Activated naive CD4-positive, alpha-beta T cell treated with anti-CD3 and anti-CD28 coated beads for 36 hours (primary cell): ENCODE data around the gene PNCK. TPM values are rescaled to one million over a fixed set of nuclear protein-coding genes. Genes with fewer than 3 reads are reported as not detected.

Experiments
- CTCF ChIA-PET: fragments of 350-600 bp; sonication (Branson Sonifier 250); formaldehyde crosslinking; loops from one replicate; lab custom pipeline; 2021; ENCODE audit warnings: antibody characterized with exemption; lab: Charles Lee
- DNase-seq: peaks from one replicate; pipeline ENCODE4 v3.0.0-alpha.2; 2020
- H3K27ac Mint-ChIP-seq: one replicate; pipeline ENCODE4 v1.8.0; 2021; ENCODE audit warnings: mild to moderate bottlenecking, mixed read lengths
- H3K27me3 Mint-ChIP-seq: one replicate; pipeline ENCODE4 v1.8.0; 2021; ENCODE audit warnings: low read depth, mixed read lengths
- H3K36me3 Mint-ChIP-seq: one replicate; pipeline ENCODE4 v1.8.0; 2021; ENCODE audit warnings: low read depth, mixed read lengths
- H3K4me1 Mint-ChIP-seq: one replicate; pipeline ENCODE4 v1.8.0; 2021; ENCODE audit warnings: low read depth, mixed read lengths
- H3K4me3 Mint-ChIP-seq: one replicate; pipeline ENCODE4 v1.8.0; 2021; ENCODE audit warnings: mild to moderate bottlenecking, moderate library complexity, mixed read lengths
- H3K9me3 Mint-ChIP-seq: one replicate; pipeline ENCODE4 v1.8.0; 2021; ENCODE audit warnings: mixed read lengths
- intact Hi-C: fragments of 100-400 bp; cut with micrococcal nuclease; formaldehyde crosslinking; loops from one replicate; pipeline ENCODE4 v1.15.1; 2023
- total RNA-seq, 2 experiments: library from RNA; stranded (reverse); gene quantifications; one replicate each; pipeline ENCODE4 v1.2.3, GENCODE V29; 2021

The PNCK gene
- total RNA-seq, 2 experiments from 2014 or later: 0.26 to 0.30 TPM

DNA sequence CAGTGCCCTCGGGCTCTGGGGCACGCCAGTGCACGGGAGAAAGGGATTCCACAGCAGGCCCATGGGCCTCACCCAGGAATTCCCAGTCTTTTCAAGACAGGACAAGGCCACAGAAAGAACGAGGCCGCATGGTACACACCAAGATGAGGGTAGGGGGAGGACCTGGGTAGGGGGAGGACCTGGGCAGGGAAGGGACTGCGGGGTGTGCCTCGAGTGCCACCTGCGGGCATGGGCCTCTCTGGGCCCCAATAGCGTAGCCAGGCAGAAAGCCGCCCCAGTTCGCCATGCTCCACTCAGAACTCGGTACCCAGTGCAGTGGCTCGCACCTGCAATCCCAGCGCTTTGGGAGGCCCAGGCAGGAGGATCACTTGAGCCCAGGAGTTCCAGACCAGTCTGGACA is 40.6 kb downstream of the PNCK start:
- H3K4me3 Mint-ChIP-seq: no peak overlapping the region
- no peaks in the 10 kb centered on the region for H3K4me1 Mint-ChIP-seq
- no peak for DNase-seq
- CTCF ChIA-PET: no interaction called here
- no peaks in the 10 kb centered on the region for H3K36me3 Mint-ChIP-seq
- H3K9me3 Mint-ChIP-seq: no peaks in the 10 kb centered on the region
- H3K27ac Mint-ChIP-seq: no peak overlapping the region
- intact Hi-C loops: no loop called here
- no peaks in the 10 kb centered on the region for H3K27me3 Mint-ChIP-seq

DNA sequence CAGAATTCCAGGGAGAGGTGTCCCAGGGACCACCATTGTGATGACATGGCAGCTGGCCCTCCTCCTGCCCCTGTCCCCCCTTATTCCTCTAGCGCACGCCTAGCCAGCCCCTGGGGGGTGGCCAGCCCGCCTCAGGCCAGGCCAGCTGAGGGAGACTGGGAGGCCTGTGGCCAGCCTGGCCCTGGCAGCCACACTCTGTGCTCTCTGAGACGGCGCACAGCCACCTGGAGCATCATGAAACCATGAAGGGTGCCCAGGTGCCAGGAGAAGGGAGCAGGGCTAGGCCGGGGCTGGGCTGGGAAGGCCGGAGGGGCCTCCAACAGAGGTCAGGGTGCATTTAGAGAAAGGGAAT is 41.0 kb downstream of the PNCK start:
- Mint-ChIP-seq H3K27ac (no peak overlapping the region), H3K4me1 (no peaks in the 10 kb centered on the region), H3K27me3 (no peaks in the 10 kb centered on the region), H3K4me3 (no peak overlapping the region), H3K9me3 (no peaks in the 10 kb centered on the region), H3K36me3 (no peaks in the 10 kb centered on the region)
- DNase-seq: no peak
- CTCF ChIA-PET: interaction anchor here (1.6 kb wide), 1 partner anchor 12 kb away, joined by 4 read pairs; no protein-coding TSS in a partner anchor
- intact Hi-C loops: no loop called here

DNA sequence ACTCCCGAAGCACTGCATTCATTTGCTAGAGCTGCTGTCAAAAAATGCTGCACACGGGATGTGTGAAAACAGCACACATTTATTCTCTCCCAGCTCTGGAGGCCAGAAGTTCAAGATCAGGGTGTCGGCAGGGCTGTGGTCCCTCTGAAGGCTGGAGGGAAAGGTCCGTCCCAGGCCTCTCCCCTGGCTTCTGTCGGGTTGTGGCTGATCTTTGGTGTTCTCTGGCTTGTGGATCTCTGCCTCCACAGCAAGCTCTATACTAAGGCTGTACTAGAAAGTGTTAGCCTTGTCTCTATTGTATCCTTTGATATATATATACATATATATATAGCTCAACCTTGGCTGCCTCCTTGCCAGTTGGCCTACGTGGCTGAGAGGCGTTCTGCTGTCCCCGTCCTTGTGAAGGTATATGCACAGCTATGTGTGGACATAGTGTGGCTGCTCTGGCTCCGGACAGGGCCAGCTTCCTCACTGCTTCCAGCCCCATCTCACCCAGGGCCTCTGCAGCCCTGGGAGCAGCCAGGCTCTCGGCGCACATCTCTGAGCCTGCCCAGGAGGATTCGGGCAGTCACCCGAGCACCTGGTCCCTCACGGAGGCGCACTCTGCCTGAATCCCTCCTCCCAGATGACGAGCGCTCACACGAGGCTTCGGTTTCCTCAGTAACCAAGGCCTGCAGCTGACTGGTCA is 41.6 kb downstream of the PNCK start:
- Mint-ChIP-seq H3K9me3 (no peaks in the 10 kb centered on the region), H3K36me3 (no peaks in the 10 kb centered on the region), H3K27me3 (no peaks in the 10 kb centered on the region), H3K27ac (no peak overlapping the region), H3K4me1 (no peaks in the 10 kb centered on the region), H3K4me3 (no peak overlapping the region)
- CTCF ChIA-PET: interaction anchor here (0.8 to 1.6 kb wide), 5 partner anchors 13 to 92 kb away, joined by 3 to 6 read pairs (median 3); partner anchors contain the start of gene DUSP9
- intact Hi-C loops: no loop called here
- DNase-seq: no peak

DNA sequence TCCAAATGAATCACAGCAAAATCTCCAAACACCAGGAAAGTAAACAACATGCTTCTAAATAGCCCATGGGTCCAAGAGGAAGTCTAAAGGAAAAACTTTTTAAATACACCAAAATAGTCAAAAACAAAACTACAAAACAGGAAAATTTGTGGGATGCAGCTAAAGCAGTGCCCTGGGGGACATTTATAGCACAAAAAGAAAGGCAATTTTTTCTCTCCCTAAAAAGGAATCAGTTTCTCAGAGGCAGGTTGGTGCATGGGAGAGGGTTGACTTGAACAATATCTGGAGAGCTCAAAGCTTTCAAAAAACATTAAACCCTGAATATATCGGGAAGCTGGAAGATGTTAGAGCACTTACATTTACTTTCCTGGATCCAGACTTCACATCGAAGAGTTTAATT is 42.3 kb downstream of the PNCK start:
- Mint-ChIP-seq H3K27me3 (no peaks in the 10 kb centered on the region), H3K4me1 (no peaks in the 10 kb centered on the region), H3K4me3 (no peak overlapping the region), H3K36me3 (no peaks in the 10 kb centered on the region), H3K9me3 (no peaks in the 10 kb centered on the region), H3K27ac (no peak overlapping the region)
- CTCF ChIA-PET: interaction anchor here (0.8 to 1.6 kb wide), 6 partner anchors 13 to 91 kb away, joined by 3 to 6 read pairs (median 3); partner anchors contain the start of gene DUSP9
- intact Hi-C loops: no loop called here
- no peak for DNase-seq

DNA sequence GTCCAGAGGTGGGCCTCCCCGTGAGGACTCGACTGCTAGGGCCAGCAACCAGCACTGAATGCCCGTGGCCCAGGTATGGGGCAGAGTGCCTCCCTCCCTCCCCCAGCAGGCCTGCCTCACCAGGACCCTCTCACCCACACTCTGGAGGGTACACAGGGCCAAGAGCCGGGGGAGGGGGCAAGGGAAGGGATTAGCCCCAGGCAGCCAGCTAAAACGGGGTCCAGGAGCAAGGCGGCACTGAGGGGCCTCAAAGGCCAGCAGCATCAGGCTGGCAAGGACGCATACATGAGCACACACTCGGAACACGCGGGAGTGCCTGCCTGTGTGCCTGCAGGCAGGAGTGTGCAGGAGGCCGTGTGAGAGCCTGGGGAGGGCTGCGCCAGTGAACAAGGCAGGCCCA is 44.9 kb downstream of the PNCK start:
- Mint-ChIP-seq H3K36me3 (no peaks in the 10 kb centered on the region), H3K9me3 (no peaks in the 10 kb centered on the region)
- no peak for DNase-seq

DNA sequence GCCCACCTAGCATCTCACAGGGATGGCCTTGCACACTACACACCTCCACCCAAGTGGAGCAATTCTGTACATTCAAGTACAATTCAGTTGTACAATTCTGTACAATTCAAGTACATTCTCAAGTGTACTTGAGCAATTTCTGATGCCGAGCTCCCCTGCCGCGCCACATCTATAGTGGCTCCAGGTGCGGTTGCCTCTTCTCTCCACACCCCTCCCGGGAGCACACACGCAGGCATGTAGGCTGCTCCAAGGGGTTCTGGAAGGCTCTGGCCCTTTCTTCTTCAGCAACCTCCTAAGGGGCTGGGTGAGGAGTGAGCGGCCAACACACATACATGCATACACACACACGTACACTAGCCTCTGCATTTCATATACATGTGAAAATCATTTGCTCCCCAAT is 45.5 kb downstream of the PNCK start:
- H3K4me3 Mint-ChIP-seq: no peak overlapping the region
- intact Hi-C loops: no loop called here
- no peaks in the 10 kb centered on the region for H3K4me1 Mint-ChIP-seq
- no peak overlapping the region for H3K27ac Mint-ChIP-seq
- DNase-seq: no peak
- no peaks in the 10 kb centered on the region for H3K9me3 Mint-ChIP-seq
- no peaks in the 10 kb centered on the region for H3K36me3 Mint-ChIP-seq
- H3K27me3 Mint-ChIP-seq: no peaks in the 10 kb centered on the region
- CTCF ChIA-PET: no interaction called here

More for the DNA sequence above, 44.9 kb downstream of the PNCK start:
- CTCF ChIA-PET: no interaction called here
- no peak overlapping the region for H3K27ac Mint-ChIP-seq
- no peaks in the 10 kb centered on the region for H3K27me3 Mint-ChIP-seq
- H3K4me1 Mint-ChIP-seq: no peaks in the 10 kb centered on the region
- intact Hi-C loops: no loop called here
- H3K4me3 Mint-ChIP-seq: no peak overlapping the region

DNA sequence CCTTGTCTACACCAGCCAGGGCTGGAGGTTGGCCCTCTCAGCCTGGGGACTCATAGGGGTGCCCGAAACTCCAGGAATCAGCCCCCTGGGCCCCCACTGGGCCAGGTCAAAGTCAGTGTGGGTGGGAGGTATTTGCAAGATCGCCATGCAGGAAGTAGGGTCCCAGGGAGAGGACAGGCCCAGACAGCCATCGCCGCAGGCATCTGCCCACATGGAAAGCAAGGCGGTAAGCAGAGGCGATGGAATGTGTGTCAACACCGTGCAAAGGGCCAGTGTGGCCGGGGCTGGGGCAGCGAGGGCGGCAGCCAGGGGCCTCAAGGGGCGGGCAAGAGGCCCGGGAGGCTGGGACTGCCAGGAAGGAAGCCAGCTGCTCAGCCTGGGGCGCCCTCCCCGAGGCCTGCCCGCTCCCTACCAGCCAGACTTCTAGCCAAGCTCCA is 45.9 kb downstream of the PNCK start:
- intact Hi-C loops: no loop called here
- Mint-ChIP-seq H3K9me3 (no peaks in the 10 kb centered on the region), H3K36me3 (no peaks in the 10 kb centered on the region), H3K4me3 (no peak overlapping the region), H3K27ac (no peak overlapping the region), H3K4me1 (no peaks in the 10 kb centered on the region), H3K27me3 (no peaks in the 10 kb centered on the region)
- CTCF ChIA-PET: no interaction called here
- no peak for DNase-seq

DNA sequence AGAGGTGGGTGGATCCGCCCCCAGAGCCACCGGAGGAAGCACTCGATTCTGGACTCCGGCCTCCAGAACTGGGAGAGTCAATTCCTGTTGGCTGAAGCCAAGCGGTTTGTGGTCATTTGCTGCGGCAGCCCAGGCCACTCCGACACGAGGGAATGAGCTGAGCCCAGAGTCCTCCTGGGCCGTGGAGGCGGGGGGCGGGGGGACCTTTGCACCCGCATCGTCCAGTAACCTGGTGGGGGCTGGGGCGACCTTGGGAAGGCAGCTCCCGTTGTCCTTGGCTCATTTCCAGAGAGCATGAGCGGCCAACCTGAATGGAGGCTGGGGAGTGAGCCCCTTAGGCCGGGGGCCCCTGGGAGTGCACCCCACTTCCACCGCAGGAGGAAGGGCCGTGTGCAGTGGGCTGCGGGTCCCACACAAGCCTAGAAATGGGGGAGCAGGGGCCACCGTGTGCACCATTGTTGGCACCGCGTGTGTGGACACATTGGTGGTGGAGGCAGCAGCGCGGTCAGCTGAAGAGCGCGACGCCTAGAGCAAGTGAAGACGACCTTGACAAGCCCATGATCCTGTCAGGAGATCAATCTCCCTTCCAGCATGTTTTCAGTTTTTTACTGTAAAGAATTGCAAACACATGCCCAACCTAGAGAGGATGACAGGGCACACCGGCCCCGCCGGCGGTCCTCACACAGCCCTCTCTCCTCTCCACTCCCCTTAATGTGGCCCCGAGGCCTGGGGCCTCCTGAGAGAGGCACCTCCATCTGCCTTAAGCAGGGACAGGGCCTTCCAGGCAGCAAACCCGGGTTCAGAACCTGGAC is 46.5 kb downstream of the PNCK start:
- DNase-seq: no peak
- CTCF ChIA-PET: no interaction called here
- no peaks in the 10 kb centered on the region for H3K27me3 Mint-ChIP-seq
- intact Hi-C loops: no loop called here
- H3K36me3 Mint-ChIP-seq: no peaks in the 10 kb centered on the region
- no peak overlapping the region for H3K27ac Mint-ChIP-seq
- H3K4me3 Mint-ChIP-seq: no peak overlapping the region
- no peaks in the 10 kb centered on the region for H3K9me3 Mint-ChIP-seq
- no peaks in the 10 kb centered on the region for H3K4me1 Mint-ChIP-seq

DNA sequence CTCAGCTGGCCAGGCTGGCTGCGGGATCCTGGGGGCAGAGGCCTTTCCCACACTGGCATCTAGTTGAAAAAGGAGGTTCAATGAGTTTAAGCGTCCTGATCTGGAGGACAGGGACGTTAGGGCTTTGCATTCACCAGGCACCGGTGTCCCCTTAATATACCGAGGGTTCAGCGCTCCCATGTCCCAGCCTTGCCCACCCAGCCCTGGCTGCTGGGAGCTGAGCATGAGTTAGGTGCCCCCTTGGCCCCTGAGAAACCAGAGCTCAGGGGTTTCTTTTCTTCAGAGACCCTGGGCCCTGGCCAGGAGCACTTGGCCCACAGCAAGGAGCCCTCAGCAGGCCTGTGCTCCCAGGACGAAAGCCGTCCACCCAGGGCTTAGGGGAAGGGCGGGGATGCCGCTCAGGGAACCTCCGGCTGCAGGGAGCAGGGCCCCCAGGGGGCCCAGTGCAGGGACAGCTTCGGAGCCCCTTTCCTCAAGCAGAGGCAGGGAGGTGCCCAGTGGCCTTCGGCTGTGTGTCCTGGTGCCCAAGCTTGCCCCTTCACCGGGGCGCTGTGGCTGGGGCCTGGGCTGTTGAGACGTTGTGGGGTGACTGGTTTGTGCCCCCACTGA is 47.5 kb downstream of the PNCK start:
- H3K27me3 Mint-ChIP-seq: no peaks in the 10 kb centered on the region
- no peaks in the 10 kb centered on the region for H3K36me3 Mint-ChIP-seq
- CTCF ChIA-PET: no interaction called here
- no peaks in the 10 kb centered on the region for H3K4me1 Mint-ChIP-seq
- intact Hi-C loops: no loop called here
- DNase-seq: no peak
- no peak overlapping the region for H3K4me3 Mint-ChIP-seq
- no peak overlapping the region for H3K27ac Mint-ChIP-seq
- H3K9me3 Mint-ChIP-seq: no peaks in the 10 kb centered on the region

DNA sequence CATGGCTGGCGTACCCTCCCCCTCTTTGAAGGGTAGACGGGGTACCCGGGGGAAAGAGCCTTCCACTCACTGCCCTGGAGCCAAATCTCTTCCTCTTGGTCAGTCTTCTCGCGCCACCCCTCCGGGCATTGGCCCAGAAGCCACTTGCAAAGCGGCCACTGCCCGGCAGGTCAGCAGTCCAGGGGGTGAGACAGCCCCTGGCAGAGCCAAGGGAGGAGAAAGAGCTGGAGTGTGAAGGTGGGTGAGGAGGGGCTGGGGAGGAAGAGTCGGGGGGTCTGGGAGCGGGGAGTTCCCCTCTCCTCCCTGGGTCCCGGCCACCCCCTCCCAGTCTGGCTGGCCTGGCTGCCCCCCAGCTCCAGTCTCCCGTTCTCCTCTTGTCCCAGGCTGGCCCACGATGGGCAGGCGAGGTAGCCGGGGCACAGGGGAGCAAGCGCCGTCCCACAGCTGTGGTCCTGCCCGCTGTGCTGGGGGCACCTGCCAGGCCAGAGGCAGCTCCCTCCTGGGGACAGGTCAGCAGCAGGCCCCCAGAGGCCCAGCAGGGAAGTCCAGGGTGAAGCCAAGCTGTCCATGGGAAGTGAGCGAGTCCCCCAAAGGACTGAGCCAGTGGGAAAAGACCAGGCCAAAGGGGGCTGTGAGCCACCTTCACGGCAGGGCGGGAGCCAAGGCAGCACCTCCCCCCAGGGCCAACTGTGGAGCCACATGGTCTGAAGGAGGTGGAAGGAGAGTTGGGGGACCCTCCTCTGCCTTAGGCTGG is 48.2 kb downstream of the PNCK start:
- CTCF ChIA-PET: no interaction called here
- DNase-seq: no peak
- Mint-ChIP-seq H3K27ac (no peak overlapping the region), H3K4me3 (no peak overlapping the region), H3K36me3 (no peaks in the 10 kb centered on the region), H3K9me3 (no peaks in the 10 kb centered on the region), H3K27me3 (no peaks in the 10 kb centered on the region), H3K4me1 (no peaks in the 10 kb centered on the region)
- intact Hi-C loops: no loop called here

DNA sequence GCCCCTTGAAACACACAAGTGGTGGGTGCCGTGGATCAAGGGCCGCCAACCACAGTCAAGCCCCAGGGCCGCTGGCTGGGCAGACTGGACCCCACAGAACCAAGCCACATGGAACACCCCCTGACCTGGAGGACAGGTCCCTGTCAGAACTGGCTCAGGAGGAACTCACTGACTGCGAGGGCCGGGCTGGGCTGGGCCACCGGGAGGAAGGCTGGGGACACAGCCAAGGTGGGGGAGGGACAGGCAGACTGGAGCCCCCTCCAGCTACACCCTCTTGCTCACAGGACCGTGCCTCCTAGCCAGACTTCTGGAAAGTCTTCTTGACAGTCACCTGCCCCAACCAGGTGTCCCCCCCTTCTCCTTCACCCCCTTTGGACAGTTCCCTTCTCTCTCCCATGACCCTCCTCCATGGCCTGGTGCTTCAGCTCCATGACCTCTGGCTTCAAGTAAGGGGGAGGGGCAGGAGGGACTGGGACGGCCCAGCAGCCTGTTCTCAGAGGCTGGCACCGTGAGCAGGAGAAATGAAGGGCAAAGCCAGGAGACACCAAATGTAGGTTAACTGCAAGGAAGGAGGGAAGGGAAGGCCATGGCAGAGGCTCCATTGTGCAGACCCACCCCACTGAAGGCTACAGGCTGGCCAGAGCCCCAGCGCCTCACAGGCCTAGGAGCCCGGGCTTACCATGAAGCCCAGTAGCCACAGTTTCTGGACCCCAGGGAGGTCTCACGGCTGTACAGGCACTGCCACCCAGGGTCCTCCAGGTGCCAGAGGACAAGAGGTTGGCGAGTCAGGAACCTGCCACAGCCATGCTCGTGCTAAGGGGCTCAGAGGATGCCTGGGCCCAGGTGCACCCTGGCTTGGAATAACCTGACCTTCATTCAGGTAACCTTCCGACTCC is 49.2 kb downstream of the PNCK start:
- intact Hi-C loops: no loop called here
- Mint-ChIP-seq H3K27ac (no peak overlapping the region), H3K27me3 (no peaks in the 10 kb centered on the region), H3K4me3 (no peak overlapping the region), H3K9me3 (no peaks in the 10 kb centered on the region), H3K36me3 (no peaks in the 10 kb centered on the region), H3K4me1 (no peaks in the 10 kb centered on the region)
- no peak for DNase-seq
- CTCF ChIA-PET: no interaction called here
